Trophoblast cell (in vitro differentiated cells and primary cell): ENCODE data around the gene GCNT3.

Experiments
- DNase-seq, 2 donors: peaks; one replicate each; pipeline ENCODE4 v3.0.0-alpha.2; 2016
- H2AFZ ChIP-seq: 2 replicates; pipeline ENCODE4 v1.6.1; 2013; ENCODE audit warnings: low read length, moderate library complexity, mild to moderate bottlenecking; ENCODE audit not compliant: insufficient read depth, poor library complexity
- H2AK5ac ChIP-seq: 2 replicates; pipeline ENCODE4 v1.6.1; 2013; ENCODE audit warnings: mild to moderate bottlenecking, low read length
- H2BK120ac ChIP-seq: 2 replicates; pipeline ENCODE4 v1.6.1; 2013; ENCODE audit warnings: low read length, mild to moderate bottlenecking, moderate library complexity; ENCODE audit not compliant: insufficient read depth, poor library complexity
- H2BK12ac ChIP-seq: 2 replicates; pipeline ENCODE4 v1.6.1; 2013; ENCODE audit warnings: mild to moderate bottlenecking, low read length, moderate library complexity
- H2BK5ac ChIP-seq: 2 replicates; pipeline ENCODE4 v1.6.1; 2013; ENCODE audit warnings: low read length, low read depth, moderate library complexity, mild to moderate bottlenecking; ENCODE audit not compliant: poor library complexity
- H3K14ac ChIP-seq: 2 replicates; pipeline ENCODE4 v1.6.1; 2013; ENCODE audit warnings: mild to moderate bottlenecking, low read length
- H3K18ac ChIP-seq: 2 replicates; pipeline ENCODE4 v1.6.1; 2013; ENCODE audit warnings: mild to moderate bottlenecking, low read length
- H3K23ac ChIP-seq: 2 replicates; pipeline ENCODE4 v1.6.1; 2013; ENCODE audit warnings: low read length
- H3K27ac ChIP-seq: 2 replicates; pipeline ENCODE4 v1.5.1; 2013; ENCODE audit warnings: low read depth, mild to moderate bottlenecking, inconsistent platforms, low read length, moderate library complexity
- H3K27me3 ChIP-seq: 2 replicates; pipeline ENCODE4 v1.6.1; 2013; ENCODE audit warnings: inconsistent platforms, mild to moderate bottlenecking, low read length, moderate library complexity; ENCODE audit not compliant: insufficient read depth
- H3K36me3 ChIP-seq, 2 experiments: 1 replicate in 1 of 2; 2 replicates in 1 of 2; pipeline ENCODE4 v1.6.1; 2013; ENCODE audit warnings: low read length in 2 of 2, mild to moderate bottlenecking in 2 of 2, moderate library complexity in 1 of 2; ENCODE audit not compliant: insufficient read depth in 2 of 2, control insufficient read depth in 1 of 2
- H3K4ac ChIP-seq: 2 replicates; pipeline ENCODE4 v1.6.1; 2013; ENCODE audit warnings: low read depth, mild to moderate bottlenecking, low read length, moderate library complexity
- H3K4me1 ChIP-seq, 2 experiments: 1 replicate in 1 of 2; 2 replicates in 1 of 2; pipeline ENCODE4 v1.6.1; 2013; ENCODE audit warnings: low read length in 2 of 2, mild to moderate bottlenecking in 2 of 2, moderate library complexity in 1 of 2; ENCODE audit not compliant: insufficient read depth in 2 of 2, control insufficient read depth in 1 of 2
- H3K4me2 ChIP-seq: 2 replicates; pipeline ENCODE4 v1.6.1; 2013; ENCODE audit warnings: inconsistent platforms, mild to moderate bottlenecking, low read length, moderate library complexity
- H3K4me3 ChIP-seq: 2 replicates; pipeline ENCODE4 v1.5.1; 2013; ENCODE audit warnings: mild to moderate bottlenecking, low read depth, low read length, inconsistent platforms
- H3K79me1 ChIP-seq: one replicate; pipeline ENCODE4 v1.6.1; 2013; ENCODE audit warnings: low read length
- H3K79me2 ChIP-seq: 2 replicates; pipeline ENCODE4 v1.6.1; 2013; ENCODE audit warnings: low read length, mild to moderate bottlenecking; ENCODE audit not compliant: control insufficient read depth, insufficient read depth, poor library complexity
- H3K9ac ChIP-seq: 2 replicates; pipeline ENCODE4 v1.6.1; 2013; ENCODE audit warnings: mild to moderate bottlenecking, low read length
- H3K9me3 ChIP-seq: 2 replicates; pipeline ENCODE4 v1.6.1; 2013; ENCODE audit warnings: low read depth, mild to moderate bottlenecking, control low read depth, inconsistent platforms, low read length; ENCODE audit not compliant: insufficient read depth
- H4K12ac ChIP-seq: 2 replicates; pipeline ENCODE4 v1.6.1; 2013; ENCODE audit warnings: low read depth, mild to moderate bottlenecking, low read length, moderate library complexity
- H4K8ac ChIP-seq: 2 replicates; pipeline ENCODE4 v1.6.1; 2013; ENCODE audit warnings: low read depth, mild to moderate bottlenecking, low read length, moderate library complexity
- H4K91ac ChIP-seq: one replicate; pipeline ENCODE4 v1.6.1; 2013; ENCODE audit warnings: low read depth, mild to moderate bottlenecking, low read length, moderate library complexity
- WGBS: extraction: QIAGEN DNeasy Blood & Tissue Kit; methylation state at CpG from one replicate; pipeline ENCODE4 v1.1.7; 2013; ENCODE audit warnings: missing lambda C conversion rate; ENCODE audit not compliant: insufficient read length, insufficient coverage; ENCODE audit errors: extremely low coverage; 5-methylcytosine and 5-hydroxymethylcytosine counted together

Gene GCNT3

GRCh38 chr15:59616379-59616778, 4.8 kb downstream of the GCNT3 start:
- no peak overlapping the region for H2AFZ ChIP-seq
- H3K4me3 ChIP-seq, result no peak overlapping the region
- no peaks in the 10 kb centered on the region for H3K36me3 ChIP-seq
- no peaks in the 10 kb centered on the region for H3K79me2 ChIP-seq
- no peaks in the 10 kb centered on the region for H3K9me3 ChIP-seq
- no peak for DNase-seq
- H2BK5ac ChIP-seq, result no peak overlapping the region
- H4K91ac ChIP-seq, result no peak overlapping the region
- no CpG with 5 or more reads among the region's 3 CpGs for WGBS
- no peaks in the 10 kb centered on the region for H3K4me1 ChIP-seq
- no peak overlapping the region for H2BK120ac ChIP-seq
- H2AK5ac ChIP-seq, result no peak overlapping the region
- H3K14ac ChIP-seq, result no peak overlapping the region
- H3K27me3 ChIP-seq, result no peaks in the 10 kb centered on the region
- H3K18ac ChIP-seq, result no peak overlapping the region
- H3K4me2 ChIP-seq, result no peak overlapping the region
- no peak overlapping the region for H3K4ac ChIP-seq
- H4K12ac ChIP-seq, result no peak overlapping the region
- no peak overlapping the region for H3K9ac ChIP-seq
- H3K23ac ChIP-seq, result no peak overlapping the region
- H2BK12ac ChIP-seq, result no peak overlapping the region
- H3K27ac ChIP-seq, result no peak overlapping the region
- H3K79me1 ChIP-seq, result no peaks in the 10 kb centered on the region
- no peak overlapping the region for H4K8ac ChIP-seq

- Histone ChIP-seq H2AFZ (no peak overlapping the region), H3K4ac (no peak overlapping the region), H3K36me3 (no peaks in the 10 kb centered on the region), H3K9me3 (no peaks in the 10 kb centered on the region), H2AK5ac (no peak overlapping the region), H3K18ac (no peak overlapping the region), H2BK120ac (no peak overlapping the region), H3K27me3 (no peaks in the 10 kb centered on the region), H4K91ac (no peak overlapping the region), H3K79me1 (no peaks in the 10 kb centered on the region), H2BK5ac (no peak overlapping the region), H3K9ac (no peak overlapping the region), H4K8ac (no peak overlapping the region), H3K4me2 (no peak overlapping the region), H2BK12ac (no peak overlapping the region), H3K27ac (no peak overlapping the region), H3K4me1 (no peaks in the 10 kb centered on the region), H4K12ac (no peak overlapping the region), H3K23ac (no peak overlapping the region), H3K79me2 (no peaks in the 10 kb centered on the region), H3K4me3 (no peak overlapping the region), H3K14ac (no peak overlapping the region)
- no CpG with 5 or more reads among the region's 4 CpGs for WGBS
- DNase-seq, result no peak
Observed at GRCh38 chr15:59618406-59618805, 6.8 kb downstream of the GCNT3 start.

- H3K79me2 ChIP-seq, result no peaks in the 10 kb centered on the region
- H2BK120ac ChIP-seq, result no peak overlapping the region
- H3K27ac ChIP-seq, result no peak overlapping the region
- H2AFZ ChIP-seq, result no peak overlapping the region
- H3K4me1 ChIP-seq, result no peaks in the 10 kb centered on the region
- no peak overlapping the region for H4K8ac ChIP-seq
- no peak overlapping the region for H2BK5ac ChIP-seq
- H3K9me3 ChIP-seq, result no peaks in the 10 kb centered on the region
- H3K4me2 ChIP-seq, result no peak overlapping the region
- H3K9ac ChIP-seq, result no peak overlapping the region
- peak in 1 of 2 donors; percentile 25 for DNase-seq
- H2AK5ac ChIP-seq, result no peak overlapping the region
- no peak overlapping the region for H2BK12ac ChIP-seq
- no peak overlapping the region for H4K91ac ChIP-seq
- no peak overlapping the region for H3K18ac ChIP-seq
- H4K12ac ChIP-seq, result no peak overlapping the region
- H3K27me3 ChIP-seq, result no peaks in the 10 kb centered on the region
- H3K23ac ChIP-seq, result no peak overlapping the region
- no peak overlapping the region for H3K14ac ChIP-seq
- WGBS, result no CpG with 5 or more reads among the region's 6 CpGs
- H3K36me3 ChIP-seq, result no peaks in the 10 kb centered on the region
- no peaks in the 10 kb centered on the region for H3K79me1 ChIP-seq
- no peak overlapping the region for H3K4ac ChIP-seq
- no peak overlapping the region for H3K4me3 ChIP-seq
Observed at GRCh38 chr15:59622289-59622688, 10.7 kb downstream of the GCNT3 start.

GRCh38 chr15:59632714-59633113, 21.1 kb downstream of the GCNT3 start:
- H3K27ac ChIP-seq, result no peak overlapping the region
- no peak overlapping the region for H4K91ac ChIP-seq
- no peak overlapping the region for H3K4me3 ChIP-seq
- no peak overlapping the region for H3K23ac ChIP-seq
- WGBS, result no CpG with 5 or more reads among the region's 4 CpGs
- no peak overlapping the region for H2AK5ac ChIP-seq
- no peaks in the 10 kb centered on the region for H3K79me1 ChIP-seq
- no peaks in the 10 kb centered on the region for H3K79me2 ChIP-seq
- H3K36me3 ChIP-seq, result no peaks in the 10 kb centered on the region
- H3K14ac ChIP-seq, result no peak overlapping the region
- H2AFZ ChIP-seq, result no peak overlapping the region
- no peak overlapping the region for H4K12ac ChIP-seq
- H2BK5ac ChIP-seq, result no peak overlapping the region
- H2BK12ac ChIP-seq, result no peak overlapping the region
- no peak overlapping the region for H3K4me2 ChIP-seq
- H3K18ac ChIP-seq, result no peak overlapping the region
- no peak for DNase-seq
- H3K9me3 ChIP-seq, result no peaks in the 10 kb centered on the region
- no peak overlapping the region for H4K8ac ChIP-seq
- no peak overlapping the region for H3K9ac ChIP-seq
- no peak overlapping the region for H3K4ac ChIP-seq
- no peaks in the 10 kb centered on the region for H3K27me3 ChIP-seq
- H2BK120ac ChIP-seq, result no peak overlapping the region
- no peaks in the 10 kb centered on the region for H3K4me1 ChIP-seq
